ENCODE measurements around the gene HCAR2. TPM values are rescaled to one million over a fixed set of nuclear protein-coding genes. Genes with fewer than 3 reads are reported as not detected.
"Not testable (repeated sequence)": the region's sequence is repeated elsewhere in the genome, so short reads cannot be mapped to it uniquely, and the experiment has no call there.

The HCAR2 gene
- total RNA-seq (2016; rRNA removed; fragmentation: Illumina TruSeq; extraction: Trizol) (0.09 TPM in 1 of 2 replicates, not detected in the other), polyA plus RNA-seq (2011; rRNA removed) (5.6 and 9.2 TPM in 2 replicates), polyA minus RNA-seq (2011; rRNA and poly(A)+ RNA removed; ENCODE audit: low replicate concordance) (0.33 and 12.9 TPM in 2 replicates), Bru-seq, nascent RNA (not detected), BruChase-seq, experiment 1, labeled RNA remaining after a 6-hour chase (percentile 27 among the genes with signal in this experiment), BruChase-seq, experiment 2, labeled RNA remaining after a 2-hour chase (percentile 24 among the genes with signal in this experiment)
- not detected in 2 replicates for total RNA-seq (2016; cell fraction: cytosol; rRNA removed; fragmentation: Illumina TruSeq; extraction: Trizol; ENCODE audit: low read depth)
- 0.09 TPM in 1 of 2 replicates, not detected in the other for total RNA-seq (2016; cell fraction: insoluble cytoplasmic fraction; rRNA removed; fragmentation: Illumina TruSeq; extraction: Trizol)
- not detected in 2 replicates for total RNA-seq (2016; cell fraction: membrane; rRNA removed; fragmentation: Illumina TruSeq; extraction: Trizol)
- not detected in 2 replicates for total RNA-seq (2016; cell fraction: nucleus; rRNA removed; fragmentation: Illumina TruSeq; extraction: Trizol)
- 4.4 and 5.5 TPM in 2 replicates for polyA plus RNA-seq (2011; cell fraction: cytosol; rRNA removed)
- polyA plus RNA-seq (2011; cell fraction: nucleus; rRNA removed): 2.0 and 3.7 TPM in 2 replicates
- 1.7 and 2.1 TPM in 2 replicates for polyA plus RNA-seq (2012)
- not detected in 2 replicates for polyA plus RNA-seq (2016; cell fraction: cytosol; fragmentation: Illumina TruSeq; extraction: Trizol; ENCODE audit: low read depth)
- polyA plus RNA-seq (2016; cell fraction: insoluble cytoplasmic fraction; fragmentation: Illumina TruSeq; extraction: Trizol; ENCODE audit: low read depth): 0.11 TPM in 1 of 2 replicates, not detected in the other
- polyA plus RNA-seq (2016; cell fraction: membrane; fragmentation: Illumina TruSeq; extraction: Trizol; ENCODE audit: low read depth): not detected in 2 replicates
- polyA plus RNA-seq (2016; cell fraction: nucleus; fragmentation: Illumina TruSeq; extraction: Trizol; ENCODE audit: insufficient read depth, low read depth): not detected in 2 replicates
- 1.7 and 5.0 TPM in 2 replicates for polyA minus RNA-seq (2011; cell fraction: cytosol; rRNA and poly(A)+ RNA removed)
- polyA minus RNA-seq (2011; cell fraction: nucleus; rRNA and poly(A)+ RNA removed): 1.3 and 3.2 TPM in 2 replicates
- long read RNA-seq, experiment 1: 0 reads
- long read RNA-seq, experiment 2: 0 reads

- H4K20me1 ChIP-seq (ENCODE audit: insufficient read depth, low read length); H3K9me3 ChIP-seq (ENCODE audit: low read length); POLR2A ChIA-PET; FAIRE-seq; intact Hi-C loops (cut with micrococcal nuclease; ENCODE audit: unreplicated experiment); H3K27me3 ChIP-seq (ENCODE audit: control insufficient read depth in 1 of 2, insufficient read depth in 2 of 2, low read length in 2 of 2); in situ Hi-C loops (cut with HindIII; ENCODE audit: extremely low pct_ligation_motif_present, low pct_unique_long_range_greater_than_20kb); H3K4me3 ChIP-seq (replicated peaks in 1 of 3; ENCODE audit: insufficient read depth in 1 of 3, low read depth in 2 of 3, low read length in 3 of 3); CTCF ChIA-PET (ENCODE audit: low intra/inter-chr PET ratio, low total read pairs); H3K79me2 ChIP-seq (ENCODE audit: insufficient read depth, low read length); DNase-seq (ENCODE audit: low spot score); H3K4me2 ChIP-seq (ENCODE audit: low read depth, low read length); H3K36me3 ChIP-seq (replicated peaks in 1 of 2; ENCODE audit: control insufficient read depth in 1 of 2, insufficient read depth in 2 of 2, low read length in 2 of 2); H2AFZ ChIP-seq (ENCODE audit: low read length); BruUV-seq (replicated peaks); ATAC-seq; H3K27ac ChIP-seq (ENCODE audit: extremely low read length, insufficient read depth, low read length); H3K9ac ChIP-seq (ENCODE audit: insufficient read depth, low read depth, low read length): not testable (repeated sequence)
- 56% methylated on average over 22 of the region's 22 CpGs for WGBS (ENCODE audit: low lambda C conversion rate)
- peak; percentile 33; the same call in 1 of the 2 replicates for TF ChIP-seq SAP130 (CRISPR knock-in tag; IDR thresholded peaks at IDR 0.05; ENCODE audit: low read depth)
- peaks cover 10% of the 10 kb centered on the region; the same call in 1 of the 2 replicates for H3K4me1 ChIP-seq (ENCODE audit: insufficient read depth, low read length)
Measured at GRCh38 chr12:122702890-122703611, at the start of gene HCAR2. HCAR2 (minus strand) TSS chr12:122703357; CDS start chr12:122703283, 74 bp downstream.
